ENCODE data around the gene CATSPERE.
"Not testable (repeated sequence)": the region's sequence is repeated elsewhere in the genome, so short reads cannot be mapped to it uniquely, and the experiment has no call there.

The CATSPERE gene

DNA sequence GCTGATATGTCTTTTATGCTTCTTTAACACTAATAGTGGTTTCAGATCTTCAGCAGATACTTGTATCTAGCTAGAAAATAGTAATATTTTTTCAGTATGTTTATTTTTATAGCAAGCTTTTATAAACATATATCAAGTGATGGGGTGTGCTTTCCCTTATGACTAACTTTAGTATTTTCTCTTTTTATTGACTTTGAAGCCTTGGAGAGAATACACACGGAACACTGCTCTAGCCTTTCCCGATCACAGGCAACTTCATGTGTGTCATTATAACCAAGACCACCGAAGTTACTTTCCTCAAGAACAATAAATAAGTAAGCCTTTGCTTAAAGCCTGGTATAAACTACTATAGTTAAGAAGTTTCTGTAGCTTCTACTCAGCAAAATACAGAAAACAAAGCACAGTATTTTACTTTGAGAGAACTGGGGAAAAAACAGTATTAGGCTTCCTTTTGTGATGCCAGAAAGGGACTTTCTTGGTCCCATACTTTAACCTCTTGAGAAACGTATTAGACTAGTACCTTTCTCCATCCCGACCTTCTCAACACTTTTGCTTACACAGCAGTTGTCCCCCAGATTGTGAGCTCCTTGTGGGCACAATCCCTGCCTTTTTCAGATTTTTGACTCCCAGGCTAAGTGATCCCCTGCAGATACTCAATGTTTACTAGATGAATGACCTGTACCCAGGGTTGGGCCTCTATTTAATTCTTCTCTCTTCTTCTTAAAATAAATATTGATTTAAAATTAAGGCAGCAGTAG lies 12.6 kb upstream of the CATSPERE start:
- no peak for DNase-seq

DNA sequence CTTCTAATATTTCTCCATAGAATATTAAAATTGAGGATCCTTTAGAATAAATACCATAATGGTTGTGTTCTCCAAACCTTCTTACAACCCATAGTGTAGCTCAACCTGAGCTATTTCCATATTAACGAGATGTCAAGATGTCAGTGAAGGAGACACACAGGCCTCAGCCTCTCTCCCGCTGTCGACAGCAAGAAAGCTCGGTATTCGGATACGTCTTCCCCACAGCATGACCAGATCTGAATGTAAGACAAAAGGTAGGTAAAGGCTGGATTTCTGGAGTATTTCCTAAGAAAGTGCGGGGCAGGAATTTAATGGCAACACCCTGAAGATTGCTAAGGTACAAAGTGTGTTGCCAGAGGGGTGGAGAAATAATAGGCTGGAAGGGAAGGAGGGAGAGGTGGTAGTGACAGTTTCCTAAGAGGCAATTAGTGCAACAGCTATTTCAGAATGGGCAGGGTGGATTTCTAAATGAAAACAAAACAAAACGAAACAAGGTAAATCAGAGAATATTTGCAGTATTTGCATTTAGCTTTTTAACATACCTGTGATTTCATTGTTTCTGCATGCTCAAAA lies 11.1 kb upstream of the CATSPERE start:
- no peak for DNase-seq

GRCh38 chr1:244450597-244451538 lies 10.2 kb upstream of the CATSPERE start:
- peak; percentile 38 for DNase-seq

- DNase-seq, result no peak
Measured at GRCh38 chr1:244451539-244451950, 9.5 kb upstream of the CATSPERE start, which contains the start of gene ADSS2. Gene ADSS2, minus strand, starts transcription at chr1:244451909. Its CDS starts 92 bp downstream, at chr1:244451817.

DNA sequence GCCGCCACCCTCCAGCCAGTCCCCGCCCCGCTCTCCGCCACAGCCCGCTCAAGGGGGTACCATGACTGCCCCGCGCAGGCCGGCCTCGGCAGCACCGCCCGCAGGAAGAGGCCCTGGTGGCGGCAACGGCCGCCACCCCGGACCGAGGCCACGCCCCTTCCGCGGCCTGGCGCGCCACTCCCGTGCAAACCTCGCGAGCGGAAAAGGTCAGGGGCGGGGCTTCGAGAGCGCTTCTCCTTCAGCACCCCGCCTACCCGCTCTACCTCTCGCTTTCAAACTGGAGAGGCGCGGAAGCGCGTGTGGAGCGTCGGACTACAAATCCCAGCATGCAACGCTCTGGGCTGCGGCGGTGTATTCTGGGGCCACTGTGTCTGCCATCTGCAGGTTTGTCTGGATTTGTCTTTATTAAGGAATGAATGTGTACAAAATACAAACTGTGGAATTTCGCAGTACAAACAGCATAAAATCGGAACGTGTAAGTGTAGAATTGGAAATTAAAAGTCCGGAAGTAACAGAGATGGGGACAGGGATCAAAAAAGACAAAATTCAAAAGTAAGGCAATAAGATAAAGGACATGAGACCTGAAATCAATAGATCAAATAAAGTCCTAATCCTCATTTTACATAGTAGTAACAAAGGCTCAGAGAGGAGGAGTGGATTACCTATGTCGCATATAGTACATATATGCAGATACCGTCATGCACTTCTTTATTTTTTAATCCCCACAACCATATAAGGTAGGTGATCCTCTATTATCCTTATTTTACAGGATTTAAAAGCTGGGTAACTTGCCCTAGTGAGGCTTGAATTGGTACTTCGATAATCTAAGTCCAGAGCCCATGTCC lies 8.9 kb upstream of the CATSPERE start:
- peak; percentile 98 for DNase-seq

- DNase-seq, result no peak
Measured at GRCh38 chr1:244454412-244454811, 6.7 kb upstream of the CATSPERE start.

GRCh38 chr1:244456586-244456985 lies 4.5 kb upstream of the CATSPERE start:
- no peak for DNase-seq

DNA sequence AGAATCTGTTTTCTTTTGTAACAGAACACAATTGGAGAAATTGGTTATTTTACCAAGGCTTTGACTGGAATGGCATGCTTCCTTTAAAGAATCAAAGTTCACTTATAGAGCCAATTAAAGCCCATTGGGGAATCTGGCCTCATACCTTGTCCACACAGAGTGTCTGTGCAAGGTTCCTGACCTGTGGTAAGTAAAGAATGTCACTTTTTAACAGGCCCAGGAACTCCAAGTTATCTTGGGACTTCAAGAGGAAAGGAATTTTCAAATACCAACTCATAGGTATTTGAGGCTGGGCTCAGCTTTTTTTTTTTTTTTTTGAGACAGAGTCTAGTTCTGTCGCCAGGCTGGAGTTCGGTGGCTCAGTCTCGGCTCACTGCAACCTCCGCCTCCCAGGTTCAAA lies 2.3 kb upstream of the CATSPERE start:
- DNase-seq, result no peak

- DNase-seq, result no peak
Measured at GRCh38 chr1:244460197-244460596, 876 bp upstream of the CATSPERE start.

DNA sequence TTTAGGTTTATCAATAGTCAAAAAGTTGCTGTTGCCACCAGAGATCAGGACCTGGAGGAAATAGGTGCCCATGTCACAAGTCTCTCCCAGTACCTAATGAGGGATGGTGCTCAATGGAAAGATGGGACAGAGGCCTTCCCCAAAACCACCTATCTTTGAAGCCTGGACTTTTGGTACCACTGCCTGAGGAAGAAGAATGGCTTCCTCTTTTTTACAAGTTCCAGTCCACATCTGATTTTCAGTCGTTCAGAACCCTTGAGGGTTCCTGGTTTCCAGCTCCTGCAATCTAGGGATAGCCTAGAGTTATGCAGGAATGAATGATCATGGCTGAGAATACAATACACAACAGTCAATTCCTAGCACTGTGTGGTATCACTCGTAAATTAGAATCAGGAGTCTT lies 5.7 kb downstream of the CATSPERE start:
- DNase-seq, result no peak

- DNase-seq, result no peak
Measured at GRCh38 chr1:244473059-244473605, 12.1 kb downstream of the CATSPERE start.

- DNase-seq, result not testable (repeated sequence)
Measured at GRCh38 chr1:244484971-244485370, 23.9 kb downstream of the CATSPERE start.

DNA sequence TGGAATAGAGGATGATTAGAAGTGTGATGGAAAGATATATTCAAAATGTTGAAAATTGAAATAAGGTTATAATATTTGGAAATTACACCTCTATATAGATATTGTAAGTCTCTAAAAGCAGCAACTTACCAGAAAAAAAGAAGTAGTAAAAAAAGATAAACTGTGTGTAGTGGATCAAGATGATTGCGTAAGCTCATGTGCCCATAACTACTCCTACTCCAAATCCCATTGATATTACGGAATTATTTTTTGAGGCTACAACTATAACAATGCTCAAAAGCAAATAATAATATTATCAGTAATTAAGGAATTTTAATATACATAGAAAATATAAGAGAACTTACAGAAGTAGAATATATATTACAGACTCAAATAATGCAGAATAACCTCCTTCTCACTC lies 33.6 kb downstream of the CATSPERE start:
- DNase-seq, result no peak

GRCh38 chr1:244496186-244496585 lies 35.1 kb downstream of the CATSPERE start:
- no peak for DNase-seq

- DNase-seq, result no peak
Measured at GRCh38 chr1:244497805-244498204, 36.7 kb downstream of the CATSPERE start.

DNA sequence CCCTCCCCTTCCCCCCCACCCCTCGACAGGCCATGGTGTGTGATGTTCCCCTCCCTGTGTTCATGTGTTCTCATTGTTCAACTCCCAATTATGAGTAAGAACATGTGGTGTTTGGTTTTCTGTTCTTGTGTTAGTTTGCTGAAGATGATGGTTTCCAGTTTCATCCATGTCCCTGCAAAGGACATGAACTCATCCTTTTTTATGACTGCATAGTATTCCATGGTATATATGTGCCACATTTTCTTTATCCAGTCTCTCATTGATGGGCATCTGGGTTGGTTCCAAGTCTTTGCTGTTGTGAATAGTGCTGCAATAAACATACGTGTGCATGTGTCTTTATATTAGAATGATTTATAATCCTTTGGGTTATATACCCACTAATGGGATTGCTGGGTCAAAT lies 38.4 kb downstream of the CATSPERE start:
- DNase-seq, result not testable (repeated sequence)

DNA sequence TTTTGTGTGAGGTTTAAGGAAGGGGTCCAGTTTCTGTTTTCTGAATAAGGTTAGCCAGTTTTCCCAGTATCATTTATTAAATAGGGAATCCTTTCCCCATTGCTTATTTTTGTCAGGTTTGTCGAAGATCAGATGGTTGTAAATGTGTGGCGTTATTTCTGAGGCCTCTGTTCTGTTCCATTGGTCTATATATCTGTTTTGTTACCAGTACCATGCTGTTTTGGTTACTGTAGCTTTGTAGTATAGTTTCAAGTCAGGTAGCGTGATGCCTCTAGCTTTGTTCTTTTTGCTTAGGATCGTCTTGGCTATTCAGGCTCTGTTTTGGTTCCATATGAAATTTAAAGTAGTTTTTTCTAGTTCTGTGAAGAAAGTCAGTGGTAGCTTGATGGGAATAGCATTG lies 39.4 kb downstream of the CATSPERE start:
- DNase-seq, result not testable (repeated sequence)

- DNase-seq, result no peak
Measured at GRCh38 chr1:244502630-244503029, 41.6 kb downstream of the CATSPERE start.

DNA sequence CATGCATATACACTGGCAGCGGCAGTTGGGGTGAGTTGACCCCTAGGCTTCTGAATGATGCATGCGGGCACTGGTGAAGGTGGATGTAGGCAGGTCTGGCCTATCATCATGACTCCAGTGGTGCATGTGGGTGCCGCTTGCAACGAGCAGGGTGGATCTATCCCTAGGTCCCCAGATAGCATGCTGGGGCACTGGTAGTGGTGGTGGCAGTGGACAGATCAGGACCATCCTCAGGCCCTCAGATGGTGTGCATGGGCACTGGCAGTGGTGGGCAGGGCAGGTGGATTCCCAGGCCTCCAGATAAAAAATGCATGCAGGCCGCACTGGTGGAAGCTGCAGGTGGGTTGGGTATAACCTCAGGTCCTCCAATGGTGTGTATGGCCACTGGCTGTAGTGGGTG lies 52.4 kb downstream of the CATSPERE start:
- no peak for DNase-seq

GRCh38 chr1:244515680-244516079 lies 54.6 kb downstream of the CATSPERE start:
- no peak for DNase-seq

DNA sequence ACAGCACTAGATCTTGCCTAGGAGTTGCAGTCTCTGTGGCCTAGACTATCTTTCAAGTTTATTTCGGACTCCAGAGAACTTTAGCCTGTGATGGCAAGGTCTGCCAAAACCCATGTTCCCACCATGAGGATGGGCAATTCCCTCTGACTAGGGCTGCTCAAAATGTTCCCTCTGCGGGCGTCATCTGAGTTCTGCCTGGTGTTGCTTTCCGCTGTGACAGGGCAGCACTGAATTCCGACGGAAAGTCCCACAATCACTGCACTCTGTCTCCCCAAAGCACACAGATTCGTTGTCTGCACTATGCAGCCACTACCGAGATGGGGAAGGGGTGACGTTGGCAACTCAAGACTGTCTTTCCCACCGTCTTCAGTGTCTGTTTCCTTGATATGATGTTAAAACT lies 75.2 kb downstream of the CATSPERE start:
- no peak for DNase-seq

- no peak for DNase-seq
Measured at GRCh38 chr1:244545511-244545910, 84.4 kb downstream of the CATSPERE start.
